SHP77 (cell line): ENCODE data around the gene PPP1R16B.

ENCODE experiments used
- DNase-seq, 2 experiments: peaks; one replicate each; lab custom pipeline; 2025; lab: John Stamatoyannopoulos, UW

The PPP1R16B gene

DNA sequence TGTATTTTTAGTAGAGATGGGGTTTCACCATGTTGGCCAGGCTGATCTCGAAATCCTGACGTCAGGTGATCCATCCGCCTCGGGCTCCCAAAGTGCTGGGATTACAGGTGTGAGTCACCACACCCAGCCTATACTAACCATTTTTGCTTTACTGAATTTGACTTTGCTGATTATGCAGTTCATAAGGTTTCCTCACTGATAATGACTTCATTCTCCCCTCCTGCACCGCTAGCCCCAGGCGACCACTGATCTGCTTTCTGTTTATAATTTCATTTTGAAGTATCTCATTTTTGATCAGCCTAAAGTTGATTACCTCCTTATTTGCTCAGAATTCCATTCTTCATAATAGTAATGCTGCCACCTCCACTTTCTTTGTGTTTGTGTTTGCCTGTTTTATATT is 72.0 kb downstream of the PPP1R16B start:
- DNase-seq: no peak

GRCh38 chr20:38878866-38879265 is 73.4 kb downstream of the PPP1R16B start:
- no peak for DNase-seq

- no peak for DNase-seq
Measured at GRCh38 chr20:38880952-38881735, 75.6 kb downstream of the PPP1R16B start.

- DNase-seq: no peak
Measured at GRCh38 chr20:38881806-38882440, 76.4 kb downstream of the PPP1R16B start.

DNA sequence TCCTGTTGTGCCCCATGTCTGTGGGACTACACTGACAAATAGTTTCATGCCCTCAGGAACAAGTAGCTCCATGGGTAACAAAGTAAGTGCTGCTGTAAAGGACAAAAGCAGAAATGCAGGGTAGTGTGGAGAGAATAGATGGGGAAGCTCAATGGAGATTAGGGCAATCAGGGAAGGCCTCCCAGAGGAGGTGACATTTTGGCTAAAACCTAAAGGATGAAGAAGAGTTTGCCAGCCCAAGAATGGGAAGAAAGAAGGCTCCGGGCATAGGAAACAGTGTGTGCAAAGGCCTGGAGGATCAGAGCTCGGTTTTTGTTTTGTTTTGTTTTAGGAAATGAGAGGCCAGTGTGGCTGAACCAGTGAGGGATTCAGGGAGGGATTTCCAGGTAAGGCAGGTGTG is 77.1 kb downstream of the PPP1R16B start:
- DNase-seq: no peak

DNA sequence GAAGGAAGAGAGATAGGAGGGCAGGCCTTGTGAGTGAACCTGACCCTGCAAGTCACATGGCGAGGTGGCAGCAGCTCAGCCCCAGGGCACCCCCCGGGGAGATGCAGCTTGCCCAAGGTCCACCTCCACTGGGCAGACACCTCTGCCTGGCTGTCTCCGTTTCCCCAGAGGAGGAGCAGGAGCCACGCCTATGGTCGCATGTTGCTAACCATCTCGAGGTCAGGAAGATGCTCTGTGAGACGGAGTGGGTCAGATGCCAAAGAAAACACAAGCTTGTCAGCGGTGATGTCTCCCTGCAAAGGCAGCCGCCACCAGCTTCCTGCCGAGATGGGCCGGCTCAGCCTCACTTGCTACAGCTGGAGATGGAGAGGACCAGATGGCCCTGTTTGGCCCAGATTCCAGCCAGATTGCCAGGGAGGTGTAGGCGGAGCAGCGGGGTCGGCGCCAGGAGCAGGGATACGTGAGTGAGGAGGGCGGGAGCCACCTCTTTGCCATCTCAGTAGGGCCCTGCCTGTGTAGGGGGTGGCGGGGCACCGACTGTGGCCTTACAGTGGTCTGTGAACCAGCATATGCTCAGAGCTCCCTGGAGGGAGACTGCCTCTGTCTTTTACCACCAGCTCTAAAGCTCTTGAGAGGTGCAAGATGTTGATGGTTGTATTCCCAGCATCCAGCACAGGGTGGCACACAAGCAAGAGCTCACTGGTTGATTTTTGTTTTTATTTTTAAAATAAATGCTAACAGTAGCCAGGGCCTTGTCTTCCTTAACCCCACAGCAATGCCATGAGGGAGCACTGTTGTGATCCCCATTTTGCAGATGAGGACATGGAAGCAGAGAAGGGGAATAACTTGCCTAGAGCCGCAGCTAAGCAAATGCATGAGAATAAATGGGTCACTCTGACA is 77.8 kb downstream of the PPP1R16B start:
- peak; percentile 58 to 71 for DNase-seq

- no peak for DNase-seq
Measured at GRCh38 chr20:38883981-38884733, 78.7 kb downstream of the PPP1R16B start.

GRCh38 chr20:38885357-38885756 is 79.9 kb downstream of the PPP1R16B start:
- DNase-seq: no peak

- DNase-seq: no peak
Measured at GRCh38 chr20:38888059-38888831, 82.7 kb downstream of the PPP1R16B start.

GRCh38 chr20:38889050-38889449 is 83.6 kb downstream of the PPP1R16B start:
- no peak for DNase-seq

DNA sequence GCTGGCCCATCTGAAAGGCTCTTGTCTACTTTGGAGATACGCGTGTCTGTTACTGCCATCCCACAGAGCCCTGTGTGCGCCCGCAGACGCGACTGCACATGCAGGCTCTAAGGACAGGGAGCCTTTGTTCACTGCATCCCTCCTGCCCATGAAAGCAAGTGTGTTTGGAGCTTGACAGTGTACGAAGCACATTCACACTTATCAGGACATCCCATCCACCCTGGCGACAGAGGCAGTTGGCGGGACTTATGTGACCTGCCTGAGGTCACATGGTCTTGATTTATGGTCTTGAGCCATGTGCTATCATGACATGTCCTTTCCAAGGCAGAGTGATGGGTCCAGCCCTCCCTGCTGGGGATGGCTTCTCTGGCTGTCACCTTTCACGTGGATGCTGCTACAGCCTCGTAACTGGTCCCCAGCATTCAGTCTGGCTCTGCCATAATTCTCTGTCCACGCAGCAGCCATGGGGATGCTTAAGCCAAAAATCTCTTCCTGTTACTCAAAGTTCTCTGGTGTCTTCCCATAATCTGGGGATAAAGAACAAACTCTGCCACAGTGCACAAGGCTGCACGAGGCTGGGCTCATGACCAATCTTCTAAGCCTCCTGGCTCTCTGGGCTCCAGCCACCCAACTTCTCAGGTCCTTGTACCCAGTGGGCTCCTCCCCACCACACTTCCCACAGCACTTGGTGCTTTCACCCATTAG is 84.4 kb downstream of the PPP1R16B start:
- no peak for DNase-seq

GRCh38 chr20:38890497-38890818 is 85.0 kb downstream of the PPP1R16B start:
- no peak for DNase-seq

- no peak for DNase-seq
Measured at GRCh38 chr20:38892091-38892981, 86.8 kb downstream of the PPP1R16B start.

GRCh38 chr20:38893056-38893564 is 87.6 kb downstream of the PPP1R16B start:
- DNase-seq: no peak

GRCh38 chr20:38893565-38894090 is 88.1 kb downstream of the PPP1R16B start:
- DNase-seq: peak in 1 of 2 experiments; percentile 33

GRCh38 chr20:38894091-38894847 is 88.8 kb downstream of the PPP1R16B start:
- DNase-seq: no peak

DNA sequence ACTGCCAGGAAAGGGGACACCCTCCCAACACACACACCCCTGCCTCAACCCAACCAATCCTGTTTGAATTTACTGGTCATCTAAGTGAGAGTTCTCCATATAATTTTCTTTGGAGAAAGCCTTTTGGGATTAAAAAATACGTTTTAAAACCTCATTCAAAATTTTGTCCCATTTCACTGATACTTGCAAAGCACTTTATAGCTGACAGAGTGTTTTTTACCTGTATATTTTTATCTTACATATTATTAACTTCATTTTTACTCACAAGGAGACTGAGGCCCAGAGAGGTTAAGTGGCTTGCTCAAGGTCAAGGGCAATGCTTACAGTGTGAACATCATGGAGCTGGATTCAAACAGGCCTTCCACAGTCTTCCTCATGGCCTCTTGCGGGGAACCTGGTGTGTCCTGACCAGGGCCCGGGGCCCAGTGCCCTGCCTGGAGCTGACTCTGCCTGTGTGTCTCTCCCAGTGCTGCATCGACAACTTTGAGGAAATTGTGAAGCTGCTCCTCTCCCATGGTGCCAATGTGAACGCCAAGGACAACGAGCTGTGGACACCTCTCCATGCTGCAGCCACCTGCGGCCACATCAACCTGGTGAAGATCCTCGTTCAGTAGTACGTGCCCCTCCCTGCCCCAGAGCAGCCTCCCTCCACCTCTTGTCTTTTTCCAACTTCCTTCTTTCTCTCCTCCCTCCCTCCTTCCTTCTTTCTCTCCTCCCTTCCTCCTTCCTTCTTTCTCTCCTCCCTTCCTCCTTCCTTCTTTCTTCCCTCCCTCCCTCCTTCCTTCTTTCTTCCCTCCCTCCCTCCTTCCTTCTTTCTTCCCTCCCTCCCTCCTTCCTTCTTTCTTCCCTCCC is 89.8 kb downstream of the PPP1R16B start:
- no peak for DNase-seq
